ENCODE measurements around the gene HP1BP3. TPM values are rescaled to one million over a fixed set of nuclear protein-coding genes. Genes with fewer than 3 reads are reported as not detected.

The HP1BP3 gene
- total RNA-seq, 1 experiment from 2014 or later, result 207 TPM

DNA sequence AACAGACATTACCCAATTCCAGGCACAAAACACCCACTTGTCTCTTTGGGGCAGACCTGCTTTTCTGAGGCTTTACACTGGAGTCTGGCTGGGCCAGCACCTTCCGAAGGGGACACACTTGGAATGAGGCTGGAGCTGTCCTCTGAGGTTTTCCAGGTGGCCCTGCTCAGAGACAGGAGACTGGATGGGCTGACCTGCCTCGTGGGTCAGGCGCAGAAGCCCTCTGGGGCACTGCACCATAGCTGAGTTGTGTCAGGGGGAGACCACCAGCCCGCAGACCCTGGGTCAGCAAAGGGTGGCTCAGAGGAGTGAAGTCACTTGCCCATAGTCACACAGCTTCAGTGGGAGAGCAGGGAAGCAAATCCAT is 56.4 kb downstream of the HP1BP3 start:
- Histone ChIP-seq H3K27me3 (ENCODE audit: insufficient read depth, low read length) (no peaks in the 10 kb centered on the region), H3K27ac (ENCODE audit: low read depth, low read length) (no peak overlapping the region), H3K79me2 (ENCODE audit: insufficient read depth, low read length) (peaks cover 5% of the 10 kb centered on the region; the same call in 1 of the 2 replicates), H2AFZ (ENCODE audit: low read depth, low read length, poor library complexity, severe bottlenecking) (no peak overlapping the region), H3K4me2 (ENCODE audit: low read length) (peak overlapping the region; percentile 88), H3K9me3 (ENCODE audit: control insufficient read depth in 1 of 2, insufficient read depth in 1 of 2, low read depth in 1 of 2, low read length in 2 of 2) (no peaks in the 10 kb centered on the region), H4K20me1 (ENCODE audit: insufficient read depth) (no peaks in the 10 kb centered on the region), H3K9ac (ENCODE audit: low read length) (no peak overlapping the region), H3K9me2 (ENCODE audit: insufficient read depth) (no peaks in the 10 kb centered on the region), H3K4me3 (replicated peaks in 1 of 2; ENCODE audit: low read depth in 1 of 2, low read length in 2 of 2) (peak overlapping the region in 1 of 2 experiments; percentile 51; a peak in 1 of 4 replicates), H3K36me3 (ENCODE audit: control insufficient read depth in 1 of 2, insufficient read depth in 2 of 2, low read length in 2 of 2) (no peaks in the 10 kb centered on the region), H3K4me1 (ENCODE audit: control insufficient read depth in 1 of 2, insufficient read depth in 2 of 2, low read length in 2 of 2) (peaks cover 17 to 55% of the 10 kb centered on the region in 2 experiments)
- TF ChIP-seq, protein P1, sequence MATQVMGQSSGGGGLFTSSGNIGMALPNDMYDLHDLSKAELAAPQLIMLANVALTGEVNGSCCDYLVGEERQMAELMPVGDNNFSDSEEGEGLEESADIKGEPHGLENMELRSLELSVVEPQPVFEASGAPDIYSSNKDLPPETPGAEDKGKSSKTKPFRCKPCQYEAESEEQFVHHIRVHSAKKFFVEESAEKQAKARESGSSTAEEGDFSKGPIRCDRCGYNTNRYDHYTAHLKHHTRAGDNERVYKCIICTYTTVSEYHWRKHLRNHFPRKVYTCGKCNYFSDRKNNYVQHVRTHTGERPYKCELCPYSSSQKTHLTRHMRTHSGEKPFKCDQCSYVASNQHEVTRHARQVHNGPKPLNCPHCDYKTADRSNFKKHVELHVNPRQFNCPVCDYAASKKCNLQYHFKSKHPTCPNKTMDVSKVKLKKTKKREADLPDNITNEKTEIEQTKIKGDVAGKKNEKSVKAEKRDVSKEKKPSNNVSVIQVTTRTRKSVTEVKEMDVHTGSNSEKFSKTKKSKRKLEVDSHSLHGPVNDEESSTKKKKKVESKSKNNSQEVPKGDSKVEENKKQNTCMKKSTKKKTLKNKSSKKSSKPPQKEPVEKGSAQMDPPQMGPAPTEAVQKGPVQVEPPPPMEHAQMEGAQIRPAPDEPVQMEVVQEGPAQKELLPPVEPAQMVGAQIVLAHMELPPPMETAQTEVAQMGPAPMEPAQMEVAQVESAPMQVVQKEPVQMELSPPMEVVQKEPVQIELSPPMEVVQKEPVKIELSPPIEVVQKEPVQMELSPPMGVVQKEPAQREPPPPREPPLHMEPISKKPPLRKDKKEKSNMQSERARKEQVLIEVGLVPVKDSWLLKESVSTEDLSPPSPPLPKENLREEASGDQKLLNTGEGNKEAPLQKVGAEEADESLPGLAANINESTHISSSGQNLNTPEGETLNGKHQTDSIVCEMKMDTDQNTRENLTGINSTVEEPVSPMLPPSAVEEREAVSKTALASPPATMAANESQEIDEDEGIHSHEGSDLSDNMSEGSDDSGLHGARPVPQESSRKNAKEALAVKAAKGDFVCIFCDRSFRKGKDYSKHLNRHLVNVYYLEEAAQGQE (IDR thresholded peaks at IDR 0.05; ENCODE audit: low read depth), result no peak
- TF ChIP-seq TCF7L2 (IDR thresholded peaks at IDR 0.05; ENCODE audit: borderline replicate concordance, extremely low read depth, insufficient read depth, insufficient read length) (no peak), ZNF274 (IDR thresholded peaks at IDR 0.05; ENCODE audit: low read depth, low read length) (no peak), EZH2 (IDR thresholded peaks at IDR 0.05) (no peak), ZFX (IDR thresholded peaks at IDR 0.05) (no peak), RAD21 (IDR thresholded peaks at IDR 0.05; ENCODE audit: low read depth) (no peak), SRF (IDR thresholded peaks at IDR 0.05; ENCODE audit: low read depth) (no peak), ELF1 (IDR thresholded peaks at IDR 0.05; ENCODE audit: borderline replicate concordance, low read depth) (no peak), SIN3A (IDR thresholded peaks at IDR 0.05; ENCODE audit: low read depth) (no peak), JUND (IDR thresholded peaks at IDR 0.05) (no peak), FOSL1 (IDR thresholded peaks at IDR 0.05; ENCODE audit: low read depth) (no peak), SP1 (IDR thresholded peaks at IDR 0.05; ENCODE audit: low read depth) (no peak), YY1 (IDR thresholded peaks at IDR 0.05; ENCODE audit: extremely low read depth, insufficient replicate concordance, low read depth, low read length) (no peak), EGR1 (IDR thresholded peaks at IDR 0.05; ENCODE audit: low read depth) (no peak), POLR2AphosphoS5 (IDR thresholded peaks at IDR 0.05; ENCODE audit: low read depth, low read length) (no peak)
- TF ChIP-seq, protein P2, sequence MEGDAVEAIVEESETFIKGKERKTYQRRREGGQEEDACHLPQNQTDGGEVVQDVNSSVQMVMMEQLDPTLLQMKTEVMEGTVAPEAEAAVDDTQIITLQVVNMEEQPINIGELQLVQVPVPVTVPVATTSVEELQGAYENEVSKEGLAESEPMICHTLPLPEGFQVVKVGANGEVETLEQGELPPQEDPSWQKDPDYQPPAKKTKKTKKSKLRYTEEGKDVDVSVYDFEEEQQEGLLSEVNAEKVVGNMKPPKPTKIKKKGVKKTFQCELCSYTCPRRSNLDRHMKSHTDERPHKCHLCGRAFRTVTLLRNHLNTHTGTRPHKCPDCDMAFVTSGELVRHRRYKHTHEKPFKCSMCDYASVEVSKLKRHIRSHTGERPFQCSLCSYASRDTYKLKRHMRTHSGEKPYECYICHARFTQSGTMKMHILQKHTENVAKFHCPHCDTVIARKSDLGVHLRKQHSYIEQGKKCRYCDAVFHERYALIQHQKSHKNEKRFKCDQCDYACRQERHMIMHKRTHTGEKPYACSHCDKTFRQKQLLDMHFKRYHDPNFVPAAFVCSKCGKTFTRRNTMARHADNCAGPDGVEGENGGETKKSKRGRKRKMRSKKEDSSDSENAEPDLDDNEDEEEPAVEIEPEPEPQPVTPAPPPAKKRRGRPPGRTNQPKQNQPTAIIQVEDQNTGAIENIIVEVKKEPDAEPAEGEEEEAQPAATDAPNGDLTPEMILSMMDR (IDR thresholded peaks at IDR 0.05 in 2 of 3, conservative IDR thresholded peaks at IDR 0.05 in 1 of 3; ENCODE audit: borderline replicate concordance in 1 of 3, insufficient read depth in 1 of 3, low read depth in 2 of 3, low read length in 2 of 3), result no peak
- TF ChIP-seq, protein P3, sequence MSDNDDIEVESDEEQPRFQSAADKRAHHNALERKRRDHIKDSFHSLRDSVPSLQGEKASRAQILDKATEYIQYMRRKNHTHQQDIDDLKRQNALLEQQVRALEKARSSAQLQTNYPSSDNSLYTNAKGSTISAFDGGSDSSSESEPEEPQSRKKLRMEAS (IDR thresholded peaks at IDR 0.05), result no peak
- TF ChIP-seq, protein P4, sequence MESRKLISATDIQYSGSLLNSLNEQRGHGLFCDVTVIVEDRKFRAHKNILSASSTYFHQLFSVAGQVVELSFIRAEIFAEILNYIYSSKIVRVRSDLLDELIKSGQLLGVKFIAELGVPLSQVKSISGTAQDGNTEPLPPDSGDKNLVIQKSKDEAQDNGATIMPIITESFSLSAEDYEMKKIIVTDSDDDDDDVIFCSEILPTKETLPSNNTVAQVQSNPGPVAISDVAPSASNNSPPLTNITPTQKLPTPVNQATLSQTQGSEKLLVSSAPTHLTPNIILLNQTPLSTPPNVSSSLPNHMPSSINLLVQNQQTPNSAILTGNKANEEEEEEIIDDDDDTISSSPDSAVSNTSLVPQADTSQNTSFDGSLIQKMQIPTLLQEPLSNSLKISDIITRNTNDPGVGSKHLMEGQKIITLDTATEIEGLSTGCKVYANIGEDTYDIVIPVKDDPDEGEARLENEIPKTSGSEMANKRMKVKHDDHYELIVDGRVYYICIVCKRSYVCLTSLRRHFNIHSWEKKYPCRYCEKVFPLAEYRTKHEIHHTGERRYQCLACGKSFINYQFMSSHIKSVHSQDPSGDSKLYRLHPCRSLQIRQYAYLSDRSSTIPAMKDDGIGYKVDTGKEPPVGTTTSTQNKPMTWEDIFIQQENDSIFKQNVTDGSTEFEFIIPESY (IDR thresholded peaks at IDR 0.05; ENCODE audit: extremely low read depth, insufficient replicate concordance, low read length), result no peak
- TF ChIP-seq, protein P5, sequence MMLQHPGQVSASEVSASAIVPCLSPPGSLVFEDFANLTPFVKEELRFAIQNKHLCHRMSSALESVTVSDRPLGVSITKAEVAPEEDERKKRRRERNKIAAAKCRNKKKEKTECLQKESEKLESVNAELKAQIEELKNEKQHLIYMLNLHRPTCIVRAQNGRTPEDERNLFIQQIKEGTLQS (IDR thresholded peaks at IDR 0.05), result no peak
- no TSS peak for BruUV-seq (replicated peaks)
- RAD21 ChIA-PET (ENCODE audit: low non-redundant PET in 1 of 2, low total read pairs in 2 of 2, uncharacterized antibody in 2 of 2, unreplicated experiment in 2 of 2), result no interaction called here
- DNase-seq (ENCODE audit: low read depth, low spot score) (no peak), ATAC-seq (no peak)
- CTCF ChIA-PET, result interaction anchor here (0.8 kb wide), 1 partner anchor 465 kb away, joined by 4 read pairs; no protein-coding TSS in a partner anchor
- POLR2A ChIA-PET, result no interaction called here
- intact Hi-C loops (cut with micrococcal nuclease), result no loop called here

All from HCT116 (cell line).